ENCODE data around the gene PAWR. TPM values are rescaled to one million over a fixed set of nuclear protein-coding genes. Genes with fewer than 3 reads are reported as not detected.

Gene PAWR
- total RNA-seq, 1 experiment from 2014 or later = 176 TPM

GRCh38 chr12:79678306-79678705, 12.5 kb downstream of the PAWR start:
- H3K4me2 ChIP-seq (ENCODE audit: insufficient read depth, insufficient read length, low read length) = no peak overlapping the region
- H3K79me1 ChIP-seq (ENCODE audit: insufficient read depth, low read depth, low read length, poor library complexity, severe bottlenecking) = no peaks in the 10 kb centered on the region
- no peaks in the 10 kb centered on the region for H4K20me1 ChIP-seq (ENCODE audit: control insufficient read depth, insufficient read depth, insufficient read length)
- no peak overlapping the region for H3K18ac ChIP-seq (ENCODE audit: insufficient read length, low read depth, low read length)
- no peak overlapping the region for H4K91ac ChIP-seq (ENCODE audit: insufficient read length, low read depth, low read length)
- Mint-ChIP-seq H3K27ac (peak overlapping the region in 1 of 3 experiments; percentile 25; a peak in 2 of 7 replicates), H3K36me3 (ENCODE audit: insufficient read depth in 1 of 3, low read depth in 3 of 3) (peaks cover 8 to 33% (median 22%) of the 10 kb centered on the region in 3 experiments), H3K4me3 (no peak overlapping the region), H3K9me3 (peaks cover 0 to 7% of the 10 kb centered on the region in 2 experiments; a peak in 2 of 5 replicates), H3K4me1 (peaks cover 73 to 74% of the 10 kb centered on the region in 2 experiments), H3K27me3 (ENCODE audit: low read depth) (no peaks in the 10 kb centered on the region)
- no peak overlapping the region for H4K5ac ChIP-seq (ENCODE audit: insufficient read length, low read depth, low read length)
- no peak overlapping the region for H2BK12ac ChIP-seq (ENCODE audit: insufficient read length, low read depth, low read length)
- H3T11ph ChIP-seq (ENCODE audit: low read length) = no peak overlapping the region
- H3K14ac ChIP-seq (ENCODE audit: insufficient read depth, low read length) = no peak overlapping the region
- H2BK120ac ChIP-seq (ENCODE audit: low read depth, low read length, poor library complexity, severe bottlenecking) = no peak overlapping the region
- H4K8ac ChIP-seq (replicated peaks; ENCODE audit: insufficient read length, low read depth, low read length) = no peak overlapping the region
- H3K4me1 ChIP-seq (ENCODE audit: insufficient read depth, low read length) = peaks cover 8% of the 10 kb centered on the region; the same call in 1 of the 2 replicates
- no peak overlapping the region for H2BK5ac ChIP-seq (ENCODE audit: insufficient read length, low read length)
- no peak overlapping the region for H3K9ac ChIP-seq (ENCODE audit: extremely low read depth, insufficient read length, low read length)
- no peak overlapping the region for H3K56ac ChIP-seq (ENCODE audit: insufficient read length, low read depth, low read length)
- no peak for TF ChIP-seq CTCF (conservative IDR thresholded peaks at IDR 0.05)
- no peak overlapping the region for H2AFZ ChIP-seq (ENCODE audit: low read length)
- no peaks in the 10 kb centered on the region for H3K27me3 ChIP-seq (ENCODE audit: insufficient read depth, low read length)
- H3K23me2 ChIP-seq (ENCODE audit: insufficient read length, low read depth, low read length, poor library complexity, severe bottlenecking) = no peaks in the 10 kb centered on the region
- no peak overlapping the region for H3K4ac ChIP-seq (ENCODE audit: low read depth, low read length)
- no peak overlapping the region for H3K23ac ChIP-seq (ENCODE audit: insufficient read length, low read depth, low read length)
- no peak overlapping the region for H2BK20ac ChIP-seq (ENCODE audit: low read depth, low read length, poor library complexity, severe bottlenecking)
- DNase-seq = no peak
- H3K9me3 ChIP-seq (ENCODE audit: control insufficient read depth, low read depth, low read length) = no peaks in the 10 kb centered on the region
- H3K27ac ChIP-seq (ENCODE audit: insufficient read length, low read depth, low read length) = no peak overlapping the region
- no peak overlapping the region for H2BK15ac ChIP-seq (ENCODE audit: low read depth, low read length)
- H2AK5ac ChIP-seq (ENCODE audit: insufficient read length, low read length) = no peak overlapping the region
- H3K79me2 ChIP-seq (ENCODE audit: insufficient read depth, low read length) = peaks cover 75% of the 10 kb centered on the region
